ENCODE measurements around the gene CD300LF.

GRCh38 chr17:74694081-74694480 lies 18.6 kb downstream of the CD300LF start:
- TF ChIP-seq CTCF (IDR thresholded peaks at IDR 0.05; ENCODE audit: insufficient read depth, low read length, poor library complexity, severe bottlenecking) (no peak), EZH2phosphoT487 (conservative IDR thresholded peaks at IDR 0.05; ENCODE audit: low read length) (no peak)

All from SU-DHL-6 (cell line).